MM.1S (cell line): ENCODE measurements around the gene ARV1.
"Not testable (repeated sequence)": the region's sequence is repeated elsewhere in the genome, so short reads cannot be mapped to it uniquely, and the experiment has no call there.

Experiments used
- DNase-seq: peaks from one replicate; pipeline ENCODE4 v3.0.0-alpha.2; 2015
- H2AFZ ChIP-seq: fragments of 300-600 bp; sonication (generic); 2 replicates; pipeline ENCODE4 v1.6.0; 2016; ENCODE audit warnings: antibody characterized with exemption, low read length
- H3F3A ChIP-seq: fragments of 300-600 bp; sonication (generic); 2 replicates; pipeline ENCODE4 v1.6.1; 2016; ENCODE audit warnings: mild to moderate bottlenecking, antibody characterized with exemption, low read length, moderate library complexity, mixed read lengths; ENCODE audit not compliant: insufficient read depth
- H3K27ac ChIP-seq: fragments of 300-600 bp; sonication (generic); 2 replicates; pipeline ENCODE4 v1.5.1; 2016; ENCODE audit warnings: mild to moderate bottlenecking, low read length
- H3K27me3 ChIP-seq: fragments of 300-600 bp; sonication (generic); replicated peaks from 2 replicates; pipeline ENCODE4 v1.6.0; 2016; ENCODE audit warnings: low read length; ENCODE audit not compliant: insufficient read depth
- H3K36me3 ChIP-seq: fragments of 300-600 bp; sonication (generic); replicated peaks from 2 replicates; pipeline ENCODE4 v1.6.1; 2016; ENCODE audit warnings: mild to moderate bottlenecking, low read length, mixed read lengths; ENCODE audit not compliant: insufficient read depth
- H3K4me1 ChIP-seq: fragments of 300-600 bp; sonication (generic); 2 replicates; pipeline ENCODE4 v1.6.1; 2016; ENCODE audit warnings: low read length, mixed read lengths
- H3K4me2 ChIP-seq: fragments of 300-600 bp; sonication (generic); 2 replicates; pipeline ENCODE4 v1.6.0; 2016; ENCODE audit warnings: low read depth, low read length
- H3K4me3 ChIP-seq: fragments of 300-600 bp; sonication (generic); 2 replicates; pipeline ENCODE4 v1.5.1; 2016; ENCODE audit warnings: low read length, mixed read lengths
- H3K79me2 ChIP-seq: fragments of 300-600 bp; sonication (generic); 2 replicates; pipeline ENCODE4 v1.6.1; 2016; ENCODE audit warnings: mixed run types, low read length, mixed read lengths
- H3K9ac ChIP-seq: fragments of 300-600 bp; sonication (generic); 2 replicates; pipeline ENCODE4 v1.6.1; 2016; ENCODE audit warnings: low read length, mixed read lengths
- H3K9me2 ChIP-seq: fragments of 300-600 bp; sonication (generic); replicated peaks from 2 replicates; pipeline ENCODE4 v1.6.1; 2016; ENCODE audit warnings: mild to moderate bottlenecking, low read length, mixed read lengths; ENCODE audit not compliant: insufficient read depth
- H3K9me3 ChIP-seq: fragments of 300-600 bp; sonication (generic); replicated peaks from 2 replicates; pipeline ENCODE4 v1.6.1; 2016; ENCODE audit warnings: mild to moderate bottlenecking, low read length, mixed read lengths; ENCODE audit not compliant: insufficient read depth
- H4K20me1 ChIP-seq: fragments of 300-600 bp; sonication (generic); 2 replicates; pipeline ENCODE4 v1.6.1; 2016; ENCODE audit warnings: mild to moderate bottlenecking, low read length, moderate library complexity, mixed read lengths; ENCODE audit not compliant: insufficient read depth
- EZH2 ChIP-seq: fragments of 300-600 bp; sonication (generic); optimal IDR thresholded peaks from 2 replicates; pipeline ENCODE3; 2017; ENCODE audit warnings: low read depth, mild to moderate bottlenecking, antibody characterized with exemption, low read length, mixed read lengths
- EZH2phosphoT487 ChIP-seq: fragments of 300-600 bp; sonication (generic); IDR thresholded peaks from 2 replicates; pipeline ENCODE4 v1.6.1; 2018; ENCODE audit warnings: antibody characterized with exemption, low read length
- TF ChIP-seq, protein P1 (sequence below): fragments of 300-600 bp; sonication (generic); IDR thresholded peaks from 2 replicates; pipeline ENCODE4 v1.5.1; 2016; ENCODE audit warnings: antibody characterized with exemption, low read length, mixed read lengths

ARV1 gene

DNA sequence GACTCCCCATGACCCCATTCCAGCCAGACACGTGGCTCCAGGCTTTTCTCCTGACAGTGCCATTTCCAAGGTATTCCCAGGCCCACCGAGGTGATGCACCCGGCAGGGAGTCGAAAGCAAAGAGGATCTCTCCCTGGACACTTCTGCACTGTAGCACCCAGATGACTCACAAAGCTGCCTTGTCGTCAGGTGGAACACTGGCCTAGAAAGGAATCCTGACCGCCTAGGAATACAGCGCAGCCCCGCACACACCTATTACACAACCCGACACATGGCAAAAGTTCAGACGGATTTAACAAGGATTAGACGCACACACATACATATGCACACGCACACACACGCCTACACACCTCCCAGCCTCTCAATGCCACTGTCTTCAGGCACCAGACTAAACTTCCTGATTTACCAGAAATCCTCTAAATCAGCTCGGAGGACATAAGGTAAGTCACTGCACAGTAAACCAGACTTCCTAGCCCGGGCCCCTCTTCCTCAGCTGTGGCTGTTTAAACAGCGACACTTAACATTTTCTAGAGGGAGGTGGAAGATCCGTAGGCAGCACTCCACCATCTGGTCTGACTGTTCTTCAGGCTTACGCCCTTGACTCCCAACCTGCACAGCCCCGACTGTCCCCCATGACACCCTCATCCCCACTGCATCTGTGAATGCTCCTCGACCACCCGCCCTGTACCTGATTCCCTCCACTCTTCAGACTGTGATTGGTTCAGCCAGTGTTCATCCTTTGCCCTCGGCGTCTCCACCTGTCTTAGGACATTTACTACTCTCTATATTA, 48.4 kb downstream of the ARV1 start:
- no peak overlapping the region for H3K4me2 ChIP-seq
- H3K27me3 ChIP-seq: no peaks in the 10 kb centered on the region
- H3K79me2 ChIP-seq: no peaks in the 10 kb centered on the region
- H3K9me3 ChIP-seq: no peaks in the 10 kb centered on the region
- H3K9ac ChIP-seq: no peak overlapping the region
- TF ChIP-seq, protein P1, sequence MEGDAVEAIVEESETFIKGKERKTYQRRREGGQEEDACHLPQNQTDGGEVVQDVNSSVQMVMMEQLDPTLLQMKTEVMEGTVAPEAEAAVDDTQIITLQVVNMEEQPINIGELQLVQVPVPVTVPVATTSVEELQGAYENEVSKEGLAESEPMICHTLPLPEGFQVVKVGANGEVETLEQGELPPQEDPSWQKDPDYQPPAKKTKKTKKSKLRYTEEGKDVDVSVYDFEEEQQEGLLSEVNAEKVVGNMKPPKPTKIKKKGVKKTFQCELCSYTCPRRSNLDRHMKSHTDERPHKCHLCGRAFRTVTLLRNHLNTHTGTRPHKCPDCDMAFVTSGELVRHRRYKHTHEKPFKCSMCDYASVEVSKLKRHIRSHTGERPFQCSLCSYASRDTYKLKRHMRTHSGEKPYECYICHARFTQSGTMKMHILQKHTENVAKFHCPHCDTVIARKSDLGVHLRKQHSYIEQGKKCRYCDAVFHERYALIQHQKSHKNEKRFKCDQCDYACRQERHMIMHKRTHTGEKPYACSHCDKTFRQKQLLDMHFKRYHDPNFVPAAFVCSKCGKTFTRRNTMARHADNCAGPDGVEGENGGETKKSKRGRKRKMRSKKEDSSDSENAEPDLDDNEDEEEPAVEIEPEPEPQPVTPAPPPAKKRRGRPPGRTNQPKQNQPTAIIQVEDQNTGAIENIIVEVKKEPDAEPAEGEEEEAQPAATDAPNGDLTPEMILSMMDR: no peak
- TF ChIP-seq EZH2 (no peak), EZH2phosphoT487 (no peak)
- no peaks in the 10 kb centered on the region for H4K20me1 ChIP-seq
- no peaks in the 10 kb centered on the region for H3K9me2 ChIP-seq
- no peak overlapping the region for H2AFZ ChIP-seq
- no peaks in the 10 kb centered on the region for H3K36me3 ChIP-seq
- H3F3A ChIP-seq: no peaks in the 10 kb centered on the region
- no peak for DNase-seq
- no peak overlapping the region for H3K27ac ChIP-seq
- H3K4me1 ChIP-seq: no peaks in the 10 kb centered on the region
- no peak overlapping the region for H3K4me3 ChIP-seq

DNA sequence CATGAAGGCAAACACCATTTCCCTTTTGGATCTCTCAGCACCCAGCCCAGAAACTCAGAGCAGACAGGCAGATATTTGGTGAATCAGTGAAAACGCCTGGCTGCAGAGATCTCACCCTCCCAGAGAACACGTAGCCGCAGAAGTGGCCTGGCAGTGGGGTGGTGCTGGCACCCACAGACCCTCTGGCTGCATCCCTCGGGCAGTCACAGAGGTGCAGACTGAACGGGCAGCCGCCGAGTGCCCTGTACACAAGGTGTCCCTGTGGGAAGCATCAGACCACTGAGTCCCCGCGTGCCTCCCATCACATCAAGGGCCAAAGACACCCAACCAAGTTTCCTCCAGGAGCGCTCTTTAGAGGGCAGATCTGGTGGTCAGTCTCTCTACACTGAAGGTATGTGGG, 49.1 kb downstream of the ARV1 start:
- DNase-seq: no peak
- H2AFZ ChIP-seq: no peak overlapping the region
- no peaks in the 10 kb centered on the region for H3K27me3 ChIP-seq
- TF ChIP-seq EZH2phosphoT487 (no peak), EZH2 (no peak)
- no peak overlapping the region for H3K9ac ChIP-seq
- no peak overlapping the region for H3K4me2 ChIP-seq
- H3K4me3 ChIP-seq: no peak overlapping the region
- no peaks in the 10 kb centered on the region for H3K9me2 ChIP-seq
- no peaks in the 10 kb centered on the region for H3F3A ChIP-seq
- H3K79me2 ChIP-seq: no peaks in the 10 kb centered on the region
- no peaks in the 10 kb centered on the region for H3K4me1 ChIP-seq
- H3K9me3 ChIP-seq: no peaks in the 10 kb centered on the region
- no peaks in the 10 kb centered on the region for H3K36me3 ChIP-seq
- H4K20me1 ChIP-seq: no peaks in the 10 kb centered on the region
- H3K27ac ChIP-seq: no peak overlapping the region

DNA sequence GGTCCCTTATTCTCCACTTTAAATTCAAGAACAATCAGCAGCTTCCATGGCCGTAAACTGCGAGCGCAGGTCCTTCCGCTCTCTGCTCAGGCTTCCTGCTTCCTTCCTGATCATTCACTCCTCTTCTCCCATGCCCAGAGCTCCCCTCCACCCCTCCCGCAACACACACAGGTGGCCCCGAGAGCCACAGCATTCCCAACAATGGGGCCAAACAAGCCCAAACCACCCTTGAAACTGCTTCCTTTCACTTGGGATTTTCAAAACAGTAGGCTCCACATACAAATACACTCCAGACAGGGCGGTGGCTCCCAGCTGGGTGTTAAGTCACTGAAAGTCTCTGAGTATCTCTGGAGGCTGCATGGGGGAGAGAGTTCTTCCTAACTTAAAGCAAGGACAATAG, 49.8 kb downstream of the ARV1 start:
- H3K9me2 ChIP-seq: no peaks in the 10 kb centered on the region
- H3K36me3 ChIP-seq: no peaks in the 10 kb centered on the region
- no peaks in the 10 kb centered on the region for H3K9me3 ChIP-seq
- no peak overlapping the region for H3K27ac ChIP-seq
- H3K4me3 ChIP-seq: no peak overlapping the region
- H3K9ac ChIP-seq: no peak overlapping the region
- no peaks in the 10 kb centered on the region for H3K79me2 ChIP-seq
- H2AFZ ChIP-seq: no peak overlapping the region
- no peak overlapping the region for H3K4me2 ChIP-seq
- H3F3A ChIP-seq: no peaks in the 10 kb centered on the region
- H3K27me3 ChIP-seq: no peaks in the 10 kb centered on the region
- no peak for DNase-seq
- H3K4me1 ChIP-seq: no peaks in the 10 kb centered on the region
- no peaks in the 10 kb centered on the region for H4K20me1 ChIP-seq
- TF ChIP-seq EZH2phosphoT487 (no peak), EZH2 (no peak)
- TF ChIP-seq, protein P1: no peak

DNA sequence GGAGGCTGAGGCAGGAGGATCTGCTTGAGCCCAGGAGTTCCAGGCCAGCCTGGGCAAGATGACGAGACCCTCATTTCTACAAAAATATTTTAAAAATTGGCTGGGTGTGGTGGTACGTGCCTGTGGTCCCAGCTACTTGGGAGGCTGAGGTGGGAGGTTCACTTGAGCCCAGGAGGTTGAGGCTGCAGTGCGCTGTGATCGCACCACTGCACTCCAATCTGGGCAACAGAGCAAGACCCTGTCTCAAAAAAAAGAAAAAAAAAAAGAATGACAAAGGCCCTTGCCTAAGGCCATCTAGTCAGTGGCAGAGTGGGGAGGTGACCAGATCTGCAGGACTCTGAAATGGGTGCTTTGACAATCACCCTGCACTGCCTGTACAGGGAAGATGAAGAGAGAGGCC, 50.4 kb downstream of the ARV1 start:
- H3K27me3 ChIP-seq, H3K36me3 ChIP-seq, H3K4me3 ChIP-seq, H3K4me1 ChIP-seq, H3K9me3 ChIP-seq, DNase-seq, H3K27ac ChIP-seq, H3K9me2 ChIP-seq, H3F3A ChIP-seq, H3K4me2 ChIP-seq, H3K79me2 ChIP-seq, H4K20me1 ChIP-seq, H2AFZ ChIP-seq, H3K9ac ChIP-seq: not testable (repeated sequence)
